Uterus (tissue), 4 donors: Measurements from ENCODE around the gene IRF8. TPM values are rescaled to one million over a fixed set of nuclear protein-coding genes. Genes with fewer than 3 reads are reported as not detected.

ENCODE experiments used
- DNase-seq, 2 donors: peaks; one replicate each; pipeline ENCODE4 v3.0.0-alpha.2; 2019 to 2020
- H3K27ac ChIP-seq, 2 donors: fragments of 200-600 bp; sonication (generic); 1 replicate in 1 of 2; 2 replicates in 1 of 2; pipeline ENCODE4 v1.5.1; 2016 to 2018
- H3K27me3 ChIP-seq, 2 donors: fragments of 200-600 bp; sonication (generic); one replicate each; pipeline ENCODE4 v1.5.1; 2018 to 2019; ENCODE audit warnings: control low read depth in 1 of 2
- H3K36me3 ChIP-seq, 2 donors: fragments of 200-600 bp; sonication (generic); one replicate each; pipeline ENCODE4 v1.5.1; 2019; ENCODE audit warnings: control low read depth in 1 of 2
- H3K4me1 ChIP-seq, 2 donors: fragments of 200-600 bp; sonication (generic); one replicate each; pipeline ENCODE4 v1.5.1; 2018 to 2019; ENCODE audit warnings: control low read depth in 1 of 2
- H3K4me3 ChIP-seq, 2 donors: fragments of 200-600 bp; sonication (generic); 1 replicate in 1 of 2; 2 replicates in 1 of 2; pipeline ENCODE4 v1.5.1; 2018 to 2019; ENCODE audit warnings: mild to moderate bottlenecking in 1 of 2
- H3K9me3 ChIP-seq, 2 donors: fragments of 200-600 bp; sonication (generic); one replicate each; pipeline ENCODE4 v1.5.1; 2019; ENCODE audit warnings: control low read depth in 1 of 2
- CTCF ChIP-seq, 4 experiments: fragments of 200-600 bp in 2 of 4; fragments of 450-650 bp in 2 of 4; sonication (generic) in 2 of 4; IDR thresholded peaks; one replicate each; pipeline ENCODE4 v1.5.1; 2016 to 2019; ENCODE audit warnings: antibody characterized with exemption in 4 of 4, mild to moderate bottlenecking in 2 of 4, moderate library complexity in 1 of 4
- POLR2A ChIP-seq, 2 donors: fragments of 450-650 bp; IDR thresholded peaks; one replicate each; pipeline ENCODE4 v1.6.1; 2016; ENCODE audit warnings: antibody characterized with exemption in 2 of 2, mild to moderate bottlenecking in 1 of 2, moderate library complexity in 1 of 2
- intact Hi-C: fragments of 100-400 bp; cut with DNase I; formaldehyde crosslinking; loops from one replicate; pipeline ENCODE4 v1.15.1; 2023; ENCODE audit warnings: low total_unique reads
- total RNA-seq, 4 donors: library from RNA; depleted of rRNA in 3 of 4; stranded (reverse); fragments of >200 nt in 3 of 4; gene quantifications; one replicate each; pipeline versions ENCODE4 v1.1.0 to v1.2.4, GENCODE V29; 2014 to 2023
- donor health status: DM: yes; HTN: yes; CAD: no.

Gene IRF8
- total RNA-seq, 4 donors from 2014 or later: 3.7 to 17.3 (median 3.8) TPM; not detected in 1

GRCh38 chr16:85908444-85908843 is 9.5 kb downstream of the IRF8 start:
- H3K9me3 ChIP-seq: no peaks in the 10 kb centered on the region
- intact Hi-C loops: no loop called here
- no peak overlapping the region for H3K4me3 ChIP-seq
- no peak for DNase-seq
- no peaks in the 10 kb centered on the region for H3K36me3 ChIP-seq
- no peaks in the 10 kb centered on the region for H3K27me3 ChIP-seq
- H3K4me1 ChIP-seq: no peaks in the 10 kb centered on the region
- no peak overlapping the region for H3K27ac ChIP-seq
- TF ChIP-seq POLR2A (IDR thresholded peaks at IDR 0.05): no peak
- no peak for TF ChIP-seq CTCF (IDR thresholded peaks at IDR 0.05)

GRCh38 chr16:85908889-85909589 is 10.1 kb downstream of the IRF8 start:
- Histone ChIP-seq H3K9me3 (no peaks in the 10 kb centered on the region), H3K27ac (no peak overlapping the region), H3K4me3 (no peak overlapping the region), H3K27me3 (no peaks in the 10 kb centered on the region), H3K36me3 (no peaks in the 10 kb centered on the region), H3K4me1 (no peaks in the 10 kb centered on the region)
- TF ChIP-seq CTCF (IDR thresholded peaks at IDR 0.05) (no peak), POLR2A (IDR thresholded peaks at IDR 0.05) (no peak)
- DNase-seq: no peak
- intact Hi-C loops: no loop called here

- Histone ChIP-seq H3K36me3 (no peaks in the 10 kb centered on the region), H3K27me3 (no peaks in the 10 kb centered on the region), H3K27ac (no peak overlapping the region), H3K4me1 (no peaks in the 10 kb centered on the region), H3K9me3 (no peaks in the 10 kb centered on the region), H3K4me3 (no peak overlapping the region)
- no peak for DNase-seq
- TF ChIP-seq POLR2A (IDR thresholded peaks at IDR 0.05): no peak
- TF ChIP-seq CTCF (IDR thresholded peaks at IDR 0.05): no peak
- intact Hi-C loops: no loop called here
Measured at GRCh38 chr16:85909932-85910853, 11.2 kb downstream of the IRF8 start.

GRCh38 chr16:85910854-85911247 is 11.9 kb downstream of the IRF8 start:
- intact Hi-C loops: no loop called here
- H3K4me1 ChIP-seq: no peaks in the 10 kb centered on the region
- no peaks in the 10 kb centered on the region for H3K9me3 ChIP-seq
- H3K4me3 ChIP-seq: no peak overlapping the region
- H3K27ac ChIP-seq: no peak overlapping the region
- no peaks in the 10 kb centered on the region for H3K36me3 ChIP-seq
- no peak for TF ChIP-seq CTCF (IDR thresholded peaks at IDR 0.05)
- TF ChIP-seq POLR2A (IDR thresholded peaks at IDR 0.05): no peak
- no peak for DNase-seq
- H3K27me3 ChIP-seq: no peaks in the 10 kb centered on the region
